ACC112 (cell line): ENCODE data around the gene LGSN.
"Not testable (repeated sequence)": the region's sequence is repeated elsewhere in the genome, so short reads cannot be mapped to it uniquely, and the experiment has no call there.

Source experiments
- H2AFZ ChIP-seq: fragments of 200-600 bp; sonication (generic); one replicate; pipeline ENCODE4 v1.6.0; 2017; ENCODE audit warnings: antibody characterized with exemption, low read length; ENCODE audit not compliant: unreplicated experiment
- H3K27ac ChIP-seq: fragments of 200-600 bp; sonication (generic); 2 replicates; pipeline ENCODE4 v1.5.1; 2014; ENCODE audit warnings: low read depth, mild to moderate bottlenecking, antibody characterized with exemption, low read length, moderate library complexity
- H3K27me3 ChIP-seq: fragments of 200-600 bp; sonication (generic); 2 replicates; pipeline ENCODE4 v1.6.1; 2014; ENCODE audit warnings: mild to moderate bottlenecking, antibody characterized with exemption, low read length, moderate library complexity, mixed read lengths; ENCODE audit not compliant: insufficient read depth
- H3K36me3 ChIP-seq: fragments of 200-600 bp; sonication (generic); 2 replicates; pipeline ENCODE4 v1.6.1; 2016; ENCODE audit warnings: mild to moderate bottlenecking, antibody characterized with exemption, low read length, moderate library complexity, mixed read lengths; ENCODE audit not compliant: insufficient read depth
- H3K4me1 ChIP-seq: fragments of 200-600 bp; sonication (generic); one replicate; pipeline ENCODE4 v1.6.1; 2016; ENCODE audit warnings: low read length, mixed read lengths; ENCODE audit not compliant: insufficient read depth, unreplicated experiment, control insufficient read depth
- H3K4me3 ChIP-seq: fragments of 200-600 bp; sonication (generic); 2 replicates; pipeline ENCODE4 v1.5.1; 2014; ENCODE audit warnings: mild to moderate bottlenecking, low read depth, low read length
- H3K79me2 ChIP-seq: fragments of 200-600 bp; sonication (generic); one replicate; pipeline ENCODE4 v1.6.0; 2016; ENCODE audit warnings: low read length; ENCODE audit not compliant: control insufficient read depth, unreplicated experiment, insufficient read depth

The LGSN gene

GRCh38 chr6:63346217-63346835, 26.5 kb upstream of the LGSN start:
- H3K36me3 ChIP-seq, result no peaks in the 10 kb centered on the region
- peaks cover 24% of the 10 kb centered on the region for H3K4me1 ChIP-seq
- no peak overlapping the region for H3K27ac ChIP-seq

DNA sequence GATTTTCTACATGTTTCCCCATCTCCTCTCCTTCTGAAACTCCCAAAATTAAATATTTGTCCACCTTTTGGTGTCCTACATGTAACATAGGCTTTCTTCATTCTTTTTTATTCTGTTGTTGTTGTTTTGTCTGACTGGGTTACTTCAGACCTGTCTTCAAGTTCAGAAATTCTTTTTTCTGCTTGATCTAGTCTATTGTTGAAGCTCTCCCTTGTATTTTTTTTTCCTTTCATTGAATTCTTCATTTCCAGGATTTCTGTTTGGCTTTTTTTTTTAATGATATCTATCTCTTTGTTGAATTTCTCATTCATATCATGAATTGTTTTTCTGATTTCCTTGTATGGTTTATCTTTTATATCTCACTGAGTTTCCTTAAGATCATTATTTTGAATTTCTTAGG, 20.6 kb upstream of the LGSN start:
- H3K27me3 ChIP-seq, result no peaks in the 10 kb centered on the region
- no peaks in the 10 kb centered on the region for H3K79me2 ChIP-seq
- no peak overlapping the region for H3K4me3 ChIP-seq
- no peak overlapping the region for H3K27ac ChIP-seq
- H3K4me1 ChIP-seq, result no peaks in the 10 kb centered on the region
- H2AFZ ChIP-seq, result no peak overlapping the region
- H3K36me3 ChIP-seq, result no peaks in the 10 kb centered on the region

More at GRCh38 chr6:63346217-63346835, 26.5 kb upstream of the LGSN start:
- Histone ChIP-seq H2AFZ (no peak overlapping the region), H3K79me2 (no peaks in the 10 kb centered on the region), H3K4me3 (no peak overlapping the region), H3K27me3 (no peaks in the 10 kb centered on the region)

GRCh38 chr6:63334652-63335051, 14.9 kb upstream of the LGSN start:
- not testable (repeated sequence) for H3K4me1 ChIP-seq, H3K36me3 ChIP-seq, H3K79me2 ChIP-seq, H3K27me3 ChIP-seq, H3K27ac ChIP-seq, H3K4me3 ChIP-seq, H2AFZ ChIP-seq

DNA sequence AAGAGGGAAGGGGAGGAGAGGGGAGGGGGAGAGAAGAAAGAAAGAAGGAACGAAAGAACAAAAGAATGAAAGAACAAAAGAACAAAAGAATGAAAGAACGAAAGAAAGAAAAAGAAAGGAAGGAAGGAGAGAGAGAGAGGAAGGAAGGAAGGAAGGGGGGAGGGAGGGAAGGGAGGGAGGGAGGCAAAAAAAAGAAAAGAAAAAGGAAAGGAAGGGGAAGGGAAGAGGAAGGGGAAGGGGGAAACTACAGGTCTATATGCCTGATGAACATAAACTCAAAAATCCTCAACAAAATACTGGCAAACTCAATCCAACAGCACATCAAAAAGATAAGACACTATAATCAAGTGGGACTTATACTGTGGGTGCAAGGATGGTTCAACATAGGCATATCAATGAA, 13.7 kb upstream of the LGSN start:
- Histone ChIP-seq H3K27ac (no peak overlapping the region), H2AFZ (no peak overlapping the region), H3K79me2 (no peaks in the 10 kb centered on the region), H3K4me1 (no peaks in the 10 kb centered on the region), H3K27me3 (no peaks in the 10 kb centered on the region), H3K4me3 (no peak overlapping the region), H3K36me3 (no peaks in the 10 kb centered on the region)

- H3K4me1 ChIP-seq, H2AFZ ChIP-seq, H3K36me3 ChIP-seq: not testable (repeated sequence)
These were observed 6.8 kb upstream of the LGSN start for GRCh38 chr6:63326630-63327029.

GRCh38 chr6:63322981-63323380, 3.2 kb upstream of the LGSN start:
- no peak overlapping the region for H3K27ac ChIP-seq
- H2AFZ ChIP-seq, result no peak overlapping the region
- peaks cover 27% of the 10 kb centered on the region; the same call in 1 of the 2 replicates for H3K27me3 ChIP-seq
- no peaks in the 10 kb centered on the region for H3K36me3 ChIP-seq
- H3K4me3 ChIP-seq, result no peak overlapping the region
- H3K4me1 ChIP-seq, result no peaks in the 10 kb centered on the region
- no peaks in the 10 kb centered on the region for H3K79me2 ChIP-seq

More at GRCh38 chr6:63326630-63327029, 6.8 kb upstream of the LGSN start:
- H3K27ac ChIP-seq, H3K4me3 ChIP-seq, H3K79me2 ChIP-seq: not testable (repeated sequence)
- peaks cover 11% of the 10 kb centered on the region; the same call in 1 of the 2 replicates for H3K27me3 ChIP-seq

GRCh38 chr6:63321821-63322220, 2.0 kb upstream of the LGSN start:
- Histone ChIP-seq H3K36me3 (no peaks in the 10 kb centered on the region), H2AFZ (no peak overlapping the region), H3K27ac (no peak overlapping the region)

GRCh38 chr6:63317641-63318040, 2.1 kb downstream of the LGSN start:
- Histone ChIP-seq H3K4me1 (no peaks in the 10 kb centered on the region), H3K36me3 (no peaks in the 10 kb centered on the region), H2AFZ (no peak overlapping the region), H3K27me3 (peaks cover 39% of the 10 kb centered on the region; the same call in 1 of the 2 replicates), H3K4me3 (no peak overlapping the region), H3K79me2 (no peaks in the 10 kb centered on the region), H3K27ac (no peak overlapping the region)

More at GRCh38 chr6:63321821-63322220, 2.0 kb upstream of the LGSN start:
- no peaks in the 10 kb centered on the region for H3K79me2 ChIP-seq
- H3K27me3 ChIP-seq, result peaks cover 37% of the 10 kb centered on the region; the same call in 1 of the 2 replicates
- no peak overlapping the region for H3K4me3 ChIP-seq
- no peaks in the 10 kb centered on the region for H3K4me1 ChIP-seq

- Histone ChIP-seq H3K79me2 (no peaks in the 10 kb centered on the region), H3K4me1 (no peaks in the 10 kb centered on the region), H3K27me3 (peaks cover 24% of the 10 kb centered on the region; the same call in 1 of the 2 replicates), H3K27ac (no peak overlapping the region), H3K4me3 (no peak overlapping the region), H2AFZ (no peak overlapping the region), H3K36me3 (no peaks in the 10 kb centered on the region)
These were observed 3.7 kb downstream of the LGSN start for GRCh38 chr6:63316113-63316512.

DNA sequence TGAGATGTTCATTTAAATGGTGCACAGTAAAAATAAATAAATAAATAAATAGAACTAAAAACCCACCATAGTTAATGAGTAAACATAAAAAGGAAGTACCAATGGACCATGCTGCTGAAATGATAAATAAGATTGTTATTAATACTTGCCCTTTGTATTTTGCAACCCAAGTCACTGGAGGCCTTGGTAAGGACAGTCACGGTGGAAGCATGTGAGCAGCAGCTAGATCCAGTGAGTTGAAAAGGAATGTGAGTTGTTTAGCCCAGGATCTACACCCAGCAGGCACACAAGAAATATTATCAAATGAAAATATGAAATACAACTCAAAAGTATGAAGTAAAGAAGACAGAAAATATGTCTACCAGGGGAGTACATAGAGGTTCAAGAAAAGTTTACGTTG, 6.7 kb downstream of the LGSN start:
- Histone ChIP-seq H3K36me3 (no peaks in the 10 kb centered on the region), H3K4me3 (no peak overlapping the region)

GRCh38 chr6:63307581-63308246, 12.1 kb downstream of the LGSN start:
- H2AFZ ChIP-seq, result peak overlapping the region; percentile 73
- no peaks in the 10 kb centered on the region for H3K4me1 ChIP-seq
- peak overlapping the region; percentile 58 for H3K4me3 ChIP-seq
- H3K27me3 ChIP-seq, result no peaks in the 10 kb centered on the region
- no peaks in the 10 kb centered on the region for H3K36me3 ChIP-seq
- H3K79me2 ChIP-seq, result no peaks in the 10 kb centered on the region
- H3K27ac ChIP-seq, result no peak overlapping the region

More for the DNA sequence above, 6.7 kb downstream of the LGSN start:
- H3K79me2 ChIP-seq, result no peaks in the 10 kb centered on the region
- H2AFZ ChIP-seq, result no peak overlapping the region
- no peak overlapping the region for H3K27ac ChIP-seq
- no peaks in the 10 kb centered on the region for H3K4me1 ChIP-seq
- peaks cover 13% of the 10 kb centered on the region; the same call in 1 of the 2 replicates for H3K27me3 ChIP-seq
